Measurements from ENCODE around the gene CXCL6.

CXCL6 gene

GRCh38 chr4:73836373-73837279 lies at the start of gene CXCL6:
Gene CXCL6, plus strand, starts transcription at chr4:73836678. Its CDS starts 73 bp downstream, at chr4:73836751.
- Histone ChIP-seq H3K79me2 (ENCODE audit: insufficient read depth, low read length) (no peaks in the 10 kb centered on the region), H3K27me3 (ENCODE audit: insufficient read depth, low read length, poor library complexity, severe bottlenecking) (no peaks in the 10 kb centered on the region), H2AFZ (ENCODE audit: low read length) (no peak within 1 kb of the TSS), H3K4me1 (ENCODE audit: insufficient read depth, low read length, poor library complexity, severe bottlenecking) (peaks cover 20% of the 10 kb centered on the region), H3F3A (ENCODE audit: low read depth) (no peaks in the 10 kb centered on the region), H4K20me1 (ENCODE audit: insufficient read depth, low read length, poor library complexity, severe bottlenecking) (no peaks in the 10 kb centered on the region), H3K4me2 (ENCODE audit: low read depth, low read length, poor library complexity, severe bottlenecking) (no peak within 1 kb of the TSS), H3K9me3 (ENCODE audit: insufficient read depth, low read depth, low read length) (no peaks in the 10 kb centered on the region), H3K4me3 (ENCODE audit: low read length, poor library complexity, severe bottlenecking) (no peak within 1 kb of the TSS), H3K9me2 (replicated peaks; ENCODE audit: low read depth, low read length) (no peaks in the 10 kb centered on the region), H3K9ac (ENCODE audit: low read depth, low read length, poor library complexity, severe bottlenecking) (no peak within 1 kb of the TSS), H3K36me3 (ENCODE audit: insufficient read depth, low read length) (no peaks in the 10 kb centered on the region)
- TF ChIP-seq EZH2phosphoT487 (IDR thresholded peaks at IDR 0.05; ENCODE audit: borderline replicate concordance), result no peak
- TF ChIP-seq, protein P1, sequence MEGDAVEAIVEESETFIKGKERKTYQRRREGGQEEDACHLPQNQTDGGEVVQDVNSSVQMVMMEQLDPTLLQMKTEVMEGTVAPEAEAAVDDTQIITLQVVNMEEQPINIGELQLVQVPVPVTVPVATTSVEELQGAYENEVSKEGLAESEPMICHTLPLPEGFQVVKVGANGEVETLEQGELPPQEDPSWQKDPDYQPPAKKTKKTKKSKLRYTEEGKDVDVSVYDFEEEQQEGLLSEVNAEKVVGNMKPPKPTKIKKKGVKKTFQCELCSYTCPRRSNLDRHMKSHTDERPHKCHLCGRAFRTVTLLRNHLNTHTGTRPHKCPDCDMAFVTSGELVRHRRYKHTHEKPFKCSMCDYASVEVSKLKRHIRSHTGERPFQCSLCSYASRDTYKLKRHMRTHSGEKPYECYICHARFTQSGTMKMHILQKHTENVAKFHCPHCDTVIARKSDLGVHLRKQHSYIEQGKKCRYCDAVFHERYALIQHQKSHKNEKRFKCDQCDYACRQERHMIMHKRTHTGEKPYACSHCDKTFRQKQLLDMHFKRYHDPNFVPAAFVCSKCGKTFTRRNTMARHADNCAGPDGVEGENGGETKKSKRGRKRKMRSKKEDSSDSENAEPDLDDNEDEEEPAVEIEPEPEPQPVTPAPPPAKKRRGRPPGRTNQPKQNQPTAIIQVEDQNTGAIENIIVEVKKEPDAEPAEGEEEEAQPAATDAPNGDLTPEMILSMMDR (conservative IDR thresholded peaks at IDR 0.05; ENCODE audit: low read length), result no peak

GRCh38 chr4:73788411-73788810 lies 48.1 kb upstream of the CXCL6 start:
- Histone ChIP-seq H3K36me3 (ENCODE audit: insufficient read depth, low read length) (no peaks in the 10 kb centered on the region), H3K4me1 (ENCODE audit: insufficient read depth, low read length, poor library complexity, severe bottlenecking) (no peaks in the 10 kb centered on the region)

DNA sequence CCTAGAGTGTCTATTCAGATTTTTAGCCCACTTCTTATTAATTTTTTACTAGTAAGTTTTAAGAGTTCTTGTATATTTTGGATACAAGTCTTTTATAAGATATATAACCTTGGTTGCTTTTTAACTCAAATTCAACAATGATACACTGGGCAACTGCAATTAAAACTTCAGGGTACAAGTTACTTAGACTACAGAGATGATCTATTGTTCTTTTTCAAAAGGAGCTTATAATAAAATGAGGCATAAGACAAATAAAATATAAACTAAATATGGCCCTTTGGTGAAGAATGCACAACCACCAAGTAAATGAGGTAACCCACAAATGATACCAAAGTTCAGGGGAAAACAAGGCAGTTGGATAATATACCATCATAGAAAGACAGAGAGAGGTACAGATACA lies 37.6 kb upstream of the CXCL6 start:
- no peak overlapping the region for H3K9ac ChIP-seq (ENCODE audit: low read depth, low read length, poor library complexity, severe bottlenecking)

More at GRCh38 chr4:73788411-73788810, 48.1 kb upstream of the CXCL6 start:
- Histone ChIP-seq H3K9ac (ENCODE audit: low read depth, low read length, poor library complexity, severe bottlenecking) (no peak overlapping the region), H3K27me3 (ENCODE audit: insufficient read depth, low read length, poor library complexity, severe bottlenecking) (no peaks in the 10 kb centered on the region), H3K9me2 (replicated peaks; ENCODE audit: low read depth, low read length) (no peaks in the 10 kb centered on the region), H2AFZ (ENCODE audit: low read length) (no peak overlapping the region), H3K4me3 (ENCODE audit: low read length, poor library complexity, severe bottlenecking) (no peak overlapping the region), H3F3A (ENCODE audit: low read depth) (no peaks in the 10 kb centered on the region), H4K20me1 (ENCODE audit: insufficient read depth, low read length, poor library complexity, severe bottlenecking) (no peaks in the 10 kb centered on the region), H3K9me3 (ENCODE audit: insufficient read depth, low read depth, low read length) (no peaks in the 10 kb centered on the region), H3K4me2 (ENCODE audit: low read depth, low read length, poor library complexity, severe bottlenecking) (no peak overlapping the region), H3K79me2 (ENCODE audit: insufficient read depth, low read length) (no peaks in the 10 kb centered on the region)
- TF ChIP-seq, protein P1 (conservative IDR thresholded peaks at IDR 0.05; ENCODE audit: low read length), result no peak
- TF ChIP-seq EZH2phosphoT487 (IDR thresholded peaks at IDR 0.05; ENCODE audit: borderline replicate concordance), result no peak

More for the DNA sequence above, 37.6 kb upstream of the CXCL6 start:
- H3K79me2 ChIP-seq (ENCODE audit: insufficient read depth, low read length), result no peaks in the 10 kb centered on the region
- TF ChIP-seq, protein P1 (conservative IDR thresholded peaks at IDR 0.05; ENCODE audit: low read length), result no peak
- TF ChIP-seq EZH2phosphoT487 (IDR thresholded peaks at IDR 0.05; ENCODE audit: borderline replicate concordance), result no peak
- H3K4me1 ChIP-seq (ENCODE audit: insufficient read depth, low read length, poor library complexity, severe bottlenecking), result peaks cover 5% of the 10 kb centered on the region
- H3K4me3 ChIP-seq (ENCODE audit: low read length, poor library complexity, severe bottlenecking), result no peak overlapping the region
- H3K27me3 ChIP-seq (ENCODE audit: insufficient read depth, low read length, poor library complexity, severe bottlenecking), result no peaks in the 10 kb centered on the region
- no peaks in the 10 kb centered on the region for H3F3A ChIP-seq (ENCODE audit: low read depth)
- H3K9me2 ChIP-seq (replicated peaks; ENCODE audit: low read depth, low read length), result no peaks in the 10 kb centered on the region
- H3K4me2 ChIP-seq (ENCODE audit: low read depth, low read length, poor library complexity, severe bottlenecking), result no peak overlapping the region
- no peaks in the 10 kb centered on the region for H4K20me1 ChIP-seq (ENCODE audit: insufficient read depth, low read length, poor library complexity, severe bottlenecking)
- H3K36me3 ChIP-seq (ENCODE audit: insufficient read depth, low read length), result no peaks in the 10 kb centered on the region
- H3K9me3 ChIP-seq (ENCODE audit: insufficient read depth, low read depth, low read length), result no peaks in the 10 kb centered on the region
- no peak overlapping the region for H2AFZ ChIP-seq (ENCODE audit: low read length)
